Measurements from ENCODE around the gene CAMK1.

The CAMK1 gene

DNA sequence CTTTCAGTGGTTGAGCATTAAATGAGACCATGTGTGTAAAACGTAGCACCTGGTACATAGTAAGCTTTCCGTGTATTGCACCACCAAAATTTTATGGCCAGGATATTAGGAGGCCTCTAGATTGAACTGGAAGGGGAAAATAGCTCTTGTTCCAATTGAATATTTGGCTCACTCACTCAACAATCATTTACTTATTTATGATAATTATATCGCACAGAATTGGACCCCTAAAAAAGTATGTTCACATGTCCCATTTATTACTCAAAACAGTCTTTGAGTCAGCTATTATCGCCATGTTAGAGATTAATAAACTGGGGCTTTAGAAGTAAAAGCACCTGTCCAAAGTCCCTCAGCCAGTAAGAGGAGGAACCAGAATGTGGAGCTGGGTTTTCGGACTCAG, 35.2 kb upstream of the CAMK1 start:
- Mint-ChIP-seq H3K27me3 (no peaks in the 10 kb centered on the region), H3K9me3 (no peaks in the 10 kb centered on the region), H3K27ac (peak overlapping the region; percentile 69), H3K36me3 (ENCODE audit: low read depth) (peaks cover 95% of the 10 kb centered on the region), H3K4me3 (no peak overlapping the region), H3K4me1 (ENCODE audit: low read depth) (peaks cover 40% of the 10 kb centered on the region)
- DNase-seq, result no peak

DNA sequence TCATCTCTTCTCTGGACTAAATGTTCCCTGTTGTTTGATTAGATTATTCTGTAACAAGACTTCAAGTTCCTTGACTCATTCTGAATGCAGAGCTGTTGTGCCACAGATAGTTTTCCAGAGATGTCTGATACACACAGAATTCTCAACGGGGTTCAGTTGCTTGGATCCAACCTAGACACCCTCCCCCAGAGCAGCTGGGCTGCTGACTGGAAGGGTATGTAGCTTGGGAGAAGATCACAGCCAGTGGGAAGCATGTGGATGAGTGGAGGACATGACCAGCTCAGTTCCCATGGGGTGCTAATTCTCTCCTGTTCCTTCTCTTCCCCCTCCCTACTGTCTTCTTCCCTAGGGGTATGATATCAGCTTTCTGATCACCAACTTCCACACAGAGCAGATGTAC, 33.7 kb upstream of the CAMK1 start:
- no peaks in the 10 kb centered on the region for H3K27me3 Mint-ChIP-seq
- H3K4me1 Mint-ChIP-seq (ENCODE audit: low read depth), result peaks cover 27% of the 10 kb centered on the region
- DNase-seq, result no peak
- H3K4me3 Mint-ChIP-seq, result no peak overlapping the region
- H3K9me3 Mint-ChIP-seq, result no peaks in the 10 kb centered on the region
- peaks cover 95% of the 10 kb centered on the region for H3K36me3 Mint-ChIP-seq (ENCODE audit: low read depth)
- peak overlapping the region; percentile 51 for H3K27ac Mint-ChIP-seq

DNA sequence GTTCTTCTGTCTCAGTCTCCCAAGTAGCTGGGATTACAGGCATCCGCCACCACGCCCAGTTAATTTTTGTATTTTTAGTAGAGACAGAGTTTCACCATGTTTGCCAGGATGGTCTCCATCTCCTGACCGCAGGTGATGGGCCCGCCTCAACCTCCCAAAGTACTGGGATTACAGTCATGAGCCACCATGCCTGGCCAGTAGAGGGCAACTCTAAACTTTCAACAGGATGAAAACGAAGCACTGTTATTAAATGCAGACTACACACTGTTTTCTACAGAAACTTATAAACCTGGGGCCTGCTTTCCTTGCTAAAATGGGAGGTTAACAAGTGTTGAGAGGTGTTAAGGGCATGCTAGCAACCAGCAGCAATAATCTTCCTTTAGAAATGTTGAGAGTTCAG, 30.8 kb upstream of the CAMK1 start:
- DNase-seq, result no peak
- H3K9me3 Mint-ChIP-seq, result no peaks in the 10 kb centered on the region
- peak overlapping the region; percentile 77 for H3K27ac Mint-ChIP-seq
- H3K4me1 Mint-ChIP-seq (ENCODE audit: low read depth), result peaks cover 20% of the 10 kb centered on the region
- no peaks in the 10 kb centered on the region for H3K27me3 Mint-ChIP-seq
- H3K4me3 Mint-ChIP-seq, result no peak overlapping the region
- H3K36me3 Mint-ChIP-seq (ENCODE audit: low read depth), result peaks cover 92% of the 10 kb centered on the region

DNA sequence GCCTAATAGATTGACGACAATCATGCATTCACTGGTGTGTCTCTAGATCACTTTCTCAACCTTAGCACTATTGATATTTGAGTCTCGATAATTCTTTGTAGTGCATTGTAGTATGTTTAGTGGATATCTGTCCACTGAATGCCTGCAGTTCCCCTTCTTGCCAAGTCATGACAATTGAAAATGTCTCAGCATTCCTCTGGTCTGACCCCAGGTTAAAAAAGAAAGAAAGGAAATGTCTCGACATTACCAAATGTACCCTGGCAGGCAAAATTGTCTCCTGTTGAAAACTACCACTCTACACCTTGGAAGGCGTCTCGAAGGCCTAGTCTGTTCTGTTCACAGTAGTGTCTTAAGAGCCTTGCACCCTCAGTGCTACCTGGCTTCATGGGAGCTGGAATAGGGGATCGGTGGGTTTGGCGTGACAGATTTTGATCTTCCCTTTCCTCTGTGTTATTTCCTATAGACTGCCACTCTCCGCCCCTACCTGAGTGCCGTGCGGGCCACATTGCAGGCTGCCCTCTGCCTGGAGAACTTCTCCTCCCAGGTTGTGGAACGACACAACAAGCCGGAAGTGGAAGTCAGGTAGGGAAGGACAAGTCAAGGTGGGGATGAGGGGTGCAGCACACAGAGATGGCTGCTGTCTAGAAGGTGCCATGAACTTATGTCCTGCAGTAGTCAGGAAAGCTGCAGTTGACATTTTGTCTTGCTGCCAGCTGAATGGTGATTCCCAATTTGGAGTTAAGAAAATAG, 27.6 kb upstream of the CAMK1 start:
- Mint-ChIP-seq H3K4me3 (no peak overlapping the region), H3K27ac (peak overlapping the region; percentile 79), H3K9me3 (no peaks in the 10 kb centered on the region), H3K4me1 (ENCODE audit: low read depth) (peaks cover 33% of the 10 kb centered on the region), H3K27me3 (no peaks in the 10 kb centered on the region), H3K36me3 (ENCODE audit: low read depth) (peaks cover 93% of the 10 kb centered on the region)
- DNase-seq, result no peak

DNA sequence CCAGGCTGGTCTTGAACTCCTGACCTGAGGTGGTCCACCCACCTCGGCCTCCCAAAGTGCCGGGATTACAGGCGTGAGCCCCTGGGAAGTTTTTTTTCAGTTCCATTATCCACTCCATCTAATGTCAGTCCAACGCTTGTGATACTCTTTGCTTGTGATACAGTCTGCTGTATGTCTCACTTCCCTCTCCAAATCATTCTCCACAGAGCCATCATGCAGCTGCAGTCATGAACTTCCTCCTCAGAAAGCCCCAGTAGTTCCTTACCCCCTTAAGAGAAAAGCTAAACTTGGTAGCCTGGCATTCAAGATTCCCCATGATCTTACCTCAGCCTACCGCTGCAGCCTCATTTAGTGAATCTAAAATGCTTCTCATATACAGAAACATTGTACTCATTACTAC, 25.5 kb upstream of the CAMK1 start:
- no peak for DNase-seq
- Mint-ChIP-seq H3K4me3 (peak overlapping the region; percentile 60), H3K27ac (peak overlapping the region; percentile 100), H3K4me1 (ENCODE audit: low read depth) (peaks cover 52% of the 10 kb centered on the region), H3K36me3 (ENCODE audit: low read depth) (peaks cover 92% of the 10 kb centered on the region), H3K9me3 (no peaks in the 10 kb centered on the region), H3K27me3 (no peaks in the 10 kb centered on the region)

GRCh38 chr3:9794400-9794799, 24.7 kb upstream of the CAMK1 start:
- Mint-ChIP-seq H3K4me3 (peak overlapping the region; percentile 96), H3K27me3 (no peaks in the 10 kb centered on the region), H3K36me3 (ENCODE audit: low read depth) (peaks cover 92% of the 10 kb centered on the region), H3K4me1 (ENCODE audit: low read depth) (peaks cover 60% of the 10 kb centered on the region), H3K9me3 (no peaks in the 10 kb centered on the region), H3K27ac (peak overlapping the region; percentile 100)
- no peak for DNase-seq

DNA sequence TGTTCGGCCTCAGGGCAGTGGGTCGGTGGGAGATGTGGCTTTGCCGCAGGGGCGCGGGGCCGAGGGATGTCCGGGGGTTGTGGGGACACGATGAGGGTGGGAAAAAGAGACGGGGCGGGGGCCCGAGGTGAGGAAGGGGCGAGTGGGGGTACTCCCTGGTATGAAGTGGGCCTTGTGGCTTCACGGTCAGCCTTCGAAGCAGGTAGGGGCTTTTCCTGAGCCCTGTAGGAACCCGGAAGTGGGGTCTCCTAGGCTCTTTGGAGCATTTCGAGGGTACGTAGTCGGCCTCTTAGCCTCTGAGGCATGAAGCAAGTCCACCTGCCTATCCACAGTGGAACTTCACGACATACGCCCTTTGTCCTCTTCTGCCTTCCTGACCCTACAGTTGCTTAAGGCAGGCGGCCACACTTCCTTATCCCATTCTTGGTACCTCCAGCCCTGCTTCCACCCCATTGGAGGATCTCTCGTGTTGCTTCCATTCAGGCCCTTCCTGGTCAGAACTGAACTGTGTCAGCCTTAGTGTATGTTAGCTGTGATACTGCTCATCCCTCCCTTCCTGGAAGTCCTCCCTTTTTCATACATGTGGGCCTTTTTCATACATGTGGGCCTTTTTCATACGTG, 23.5 kb upstream of the CAMK1 start:
- Mint-ChIP-seq H3K4me3 (peak overlapping the region; percentile 96), H3K4me1 (ENCODE audit: low read depth) (peaks cover 69% of the 10 kb centered on the region), H3K9me3 (no peaks in the 10 kb centered on the region), H3K27me3 (no peaks in the 10 kb centered on the region), H3K27ac (peak overlapping the region; percentile 100), H3K36me3 (ENCODE audit: low read depth) (peaks cover 95% of the 10 kb centered on the region)
- peak; percentile 63 for DNase-seq

- Mint-ChIP-seq H3K36me3 (ENCODE audit: low read depth) (peaks cover 94% of the 10 kb centered on the region), H3K27ac (peak within 1 kb of the TSS; percentile 100), H3K27me3 (no peaks in the 10 kb centered on the region), H3K9me3 (no peaks in the 10 kb centered on the region), H3K4me1 (ENCODE audit: low read depth) (peaks cover 71% of the 10 kb centered on the region), H3K4me3 (peak within 1 kb of the TSS; percentile 96)
- DNase-seq, result peak; percentile 94
Measured at GRCh38 chr3:9792405-9793160, 22.8 kb upstream of the CAMK1 start, which contains the start of the genes ARPC4 and TADA3. Gene ARPC4 (plus strand): TSS chr3:9793082. CDS start chr3:9793122, 40 bp downstream. Gene TADA3 (minus strand): TSS chr3:9792473. CDS start chr3:9791466, 1,007 bp downstream.

DNA sequence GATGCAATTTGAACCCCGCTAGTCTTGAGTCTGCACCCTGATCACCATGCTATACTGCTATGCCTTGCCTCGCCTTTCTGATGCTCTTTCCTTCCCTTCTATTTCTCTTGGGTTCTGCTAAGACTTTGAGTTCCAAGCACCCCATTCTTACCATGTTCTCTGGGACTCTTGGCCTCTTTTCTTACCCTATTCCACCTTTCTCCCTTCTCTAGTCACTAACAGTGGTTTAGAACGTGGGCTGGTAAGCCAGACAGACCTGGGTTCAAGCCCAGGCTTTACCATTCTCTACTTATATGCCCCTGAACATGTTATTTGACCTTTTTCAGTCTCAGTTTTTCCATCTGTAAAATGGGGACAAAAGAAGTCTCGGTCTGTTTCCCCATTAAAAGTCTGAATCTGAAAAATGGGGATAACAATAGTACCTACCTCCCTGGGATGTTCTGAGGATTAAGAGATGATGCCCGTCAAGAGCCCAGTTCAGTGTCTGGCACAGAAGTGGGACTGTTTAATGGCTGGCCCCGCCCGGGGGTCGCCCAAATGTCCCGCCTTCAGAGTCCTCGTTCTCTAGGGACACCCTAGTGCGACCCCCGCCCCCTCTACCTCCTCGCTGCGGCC, 22.1 kb upstream of the CAMK1 start:
- Mint-ChIP-seq H3K4me3 (peak overlapping the region; percentile 96), H3K4me1 (ENCODE audit: low read depth) (peaks cover 71% of the 10 kb centered on the region), H3K27ac (peak overlapping the region; percentile 100), H3K27me3 (no peaks in the 10 kb centered on the region), H3K9me3 (no peaks in the 10 kb centered on the region), H3K36me3 (ENCODE audit: low read depth) (peaks cover 94% of the 10 kb centered on the region)
- DNase-seq, result no peak

GRCh38 chr3:9791127-9791526, 21.4 kb upstream of the CAMK1 start:
- no peak for DNase-seq
- no peaks in the 10 kb centered on the region for H3K27me3 Mint-ChIP-seq
- H3K27ac Mint-ChIP-seq, result peak overlapping the region; percentile 100
- H3K9me3 Mint-ChIP-seq, result no peaks in the 10 kb centered on the region
- H3K36me3 Mint-ChIP-seq (ENCODE audit: low read depth), result peaks cover 96% of the 10 kb centered on the region
- peaks cover 75% of the 10 kb centered on the region for H3K4me1 Mint-ChIP-seq (ENCODE audit: low read depth)
- peak overlapping the region; percentile 96 for H3K4me3 Mint-ChIP-seq

GRCh38 chr3:9787714-9788113, 18.0 kb upstream of the CAMK1 start:
- Mint-ChIP-seq H3K4me1 (ENCODE audit: low read depth) (peaks cover 63% of the 10 kb centered on the region), H3K27me3 (no peaks in the 10 kb centered on the region), H3K36me3 (ENCODE audit: low read depth) (peaks cover 95% of the 10 kb centered on the region), H3K27ac (peak overlapping the region; percentile 96), H3K9me3 (no peaks in the 10 kb centered on the region), H3K4me3 (peak overlapping the region; percentile 49)
- peak; percentile 57 for DNase-seq

DNA sequence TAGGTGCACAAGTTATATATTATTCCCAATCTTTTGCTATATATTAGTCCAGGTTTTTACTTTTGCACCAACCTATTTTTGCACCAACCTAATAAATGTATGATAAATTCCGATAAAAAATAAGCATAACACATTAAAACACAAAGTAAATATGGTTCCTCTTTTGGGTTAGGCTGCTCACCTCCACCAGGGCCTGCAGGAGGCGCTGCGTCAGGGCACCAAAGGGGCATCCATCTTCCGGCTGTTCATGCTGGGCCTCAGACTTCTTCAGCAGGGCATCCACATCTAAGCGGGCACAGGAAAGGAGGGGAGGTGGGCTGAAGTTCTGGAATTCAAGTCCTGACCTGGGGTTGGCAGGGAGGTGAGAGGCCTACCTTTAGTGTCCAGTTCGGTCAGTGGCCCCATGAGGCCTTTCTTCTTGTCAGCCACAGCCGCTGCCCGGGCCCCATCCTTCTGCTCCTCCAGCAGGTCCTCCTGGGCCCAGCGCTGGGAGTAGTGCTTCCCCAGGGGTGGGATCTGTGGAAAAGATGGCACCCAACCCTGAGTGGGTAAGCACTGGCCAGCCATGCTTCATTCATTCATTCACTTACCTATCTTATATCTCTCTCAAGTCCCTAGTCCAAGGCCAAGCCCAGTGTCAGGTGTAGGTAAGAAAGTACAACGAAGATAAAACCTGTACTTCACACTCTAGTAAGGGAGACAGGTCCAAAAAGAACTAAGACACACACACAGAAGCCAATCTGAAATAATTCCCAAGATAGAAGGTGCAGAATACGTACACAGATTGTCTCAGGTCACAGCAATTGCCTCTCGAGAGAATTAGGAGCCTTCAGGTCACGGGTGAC, 17.3 kb upstream of the CAMK1 start:
- Mint-ChIP-seq H3K9me3 (no peaks in the 10 kb centered on the region), H3K36me3 (ENCODE audit: low read depth) (peaks cover 95% of the 10 kb centered on the region), H3K4me3 (peak overlapping the region; percentile 49), H3K27ac (peak overlapping the region; percentile 96), H3K27me3 (no peaks in the 10 kb centered on the region), H3K4me1 (ENCODE audit: low read depth) (peaks cover 68% of the 10 kb centered on the region)
- DNase-seq, result no peak

DNA sequence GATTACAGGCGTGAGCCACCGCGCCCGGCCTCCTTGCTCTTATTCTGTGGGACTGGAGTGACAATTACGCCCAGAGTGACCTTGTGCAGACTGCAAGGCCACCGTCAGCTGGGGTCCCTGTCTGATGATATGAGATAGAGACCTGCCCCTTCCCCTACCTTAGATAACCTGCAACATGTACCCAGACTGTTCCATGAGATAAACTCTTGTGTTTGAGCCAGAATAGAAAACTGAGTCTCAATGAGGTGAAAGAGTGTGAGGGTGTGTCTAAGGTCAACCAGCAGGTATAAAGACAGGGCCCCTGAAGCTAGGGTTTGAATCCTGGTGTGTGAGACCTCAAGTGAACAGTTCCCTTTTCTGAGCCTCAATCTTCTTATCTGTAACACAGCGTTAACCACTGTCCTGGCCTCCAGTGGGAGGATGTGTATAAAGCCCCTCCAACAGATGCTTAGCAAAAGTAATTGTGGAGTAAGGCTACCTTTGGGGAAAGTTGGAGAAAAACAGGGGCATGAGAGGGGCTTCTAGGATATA, 16.5 kb upstream of the CAMK1 start:
- H3K27ac Mint-ChIP-seq, result peak overlapping the region; percentile 96
- H3K4me3 Mint-ChIP-seq, result no peak overlapping the region
- peaks cover 96% of the 10 kb centered on the region for H3K36me3 Mint-ChIP-seq (ENCODE audit: low read depth)
- peaks cover 65% of the 10 kb centered on the region for H3K4me1 Mint-ChIP-seq (ENCODE audit: low read depth)
- no peaks in the 10 kb centered on the region for H3K27me3 Mint-ChIP-seq
- H3K9me3 Mint-ChIP-seq, result no peaks in the 10 kb centered on the region
- DNase-seq, result no peak

Measured in activated T-cell treated with anti-CD3 and anti-CD28 coated beads, Interleukin-2, amount 50 U/mL, for 24 hours (primary cell).